Neuronal stem cell (in vitro differentiated cells): ENCODE measurements around the gene MOB1A.

Source experiments
- DNase-seq: peaks from one replicate; pipeline ENCODE4 v3.0.0-alpha.2; 2013; ENCODE audit warnings: low spot score
- H2AFZ ChIP-seq: one replicate; pipeline ENCODE4 v1.6.1; 2013; ENCODE audit warnings: mild to moderate bottlenecking, low read length, inconsistent platforms
- H2AK5ac ChIP-seq: 2 replicates; pipeline ENCODE4 v1.6.1; 2013; ENCODE audit warnings: low read depth, mild to moderate bottlenecking, inconsistent platforms, low read length, moderate library complexity, mixed read lengths
- H2BK120ac ChIP-seq: 2 replicates; pipeline ENCODE4 v1.6.1; 2013; ENCODE audit warnings: low read depth, mild to moderate bottlenecking, inconsistent platforms, low read length, moderate library complexity, mixed read lengths
- H2BK12ac ChIP-seq: one replicate; pipeline ENCODE4 v1.6.1; 2013; ENCODE audit warnings: low read length, inconsistent platforms
- H2BK15ac ChIP-seq: 2 replicates; pipeline ENCODE4 v1.6.1; 2013; ENCODE audit warnings: mild to moderate bottlenecking, low read length, inconsistent platforms, mixed read lengths
- H2BK5ac ChIP-seq: one replicate; pipeline ENCODE4 v1.6.1; 2013; ENCODE audit warnings: inconsistent platforms, mild to moderate bottlenecking, low read length, moderate library complexity
- H3K14ac ChIP-seq: one replicate; pipeline ENCODE4 v1.6.1; 2013; ENCODE audit warnings: low read length, inconsistent platforms
- H3K18ac ChIP-seq: 2 replicates; pipeline ENCODE4 v1.6.1; 2013; ENCODE audit warnings: low read length, inconsistent platforms
- H3K23ac ChIP-seq: 2 replicates; pipeline ENCODE4 v1.6.1; 2013; ENCODE audit warnings: low read depth, mild to moderate bottlenecking, mixed read lengths, low read length, inconsistent platforms; ENCODE audit not compliant: poor library complexity
- H3K27ac ChIP-seq: replicated peaks from 3 replicates; pipeline ENCODE4 v1.5.1; 2013; ENCODE audit warnings: low read length, inconsistent platforms
- H3K27me3 ChIP-seq, 3 experiments: 2 replicates each; pipeline ENCODE4 v1.6.1; 2013; ENCODE audit warnings: low read length in 3 of 3, mild to moderate bottlenecking in 2 of 3, inconsistent platforms in 1 of 3, low read depth in 1 of 3, mixed read lengths in 1 of 3, moderate library complexity in 1 of 3; ENCODE audit not compliant: control insufficient read depth in 3 of 3, insufficient read depth in 3 of 3
- H3K36me3 ChIP-seq, 2 donors: replicated peaks in 1 of 2; 2 replicates each; pipeline ENCODE4 v1.6.1; 2013; ENCODE audit warnings: low read length in 2 of 2; ENCODE audit not compliant: control insufficient read depth in 2 of 2, insufficient read depth in 2 of 2
- H3K4ac ChIP-seq: 2 replicates; pipeline ENCODE4 v1.6.1; 2013; ENCODE audit warnings: inconsistent platforms, mild to moderate bottlenecking, low read length, moderate library complexity
- H3K4me1 ChIP-seq, 2 donors: 1 replicate in 1 of 2; 2 replicates in 1 of 2; pipeline ENCODE4 v1.6.1; 2013; ENCODE audit warnings: low read length in 2 of 2, low read depth in 1 of 2; ENCODE audit not compliant: control insufficient read depth in 2 of 2, insufficient read depth in 1 of 2
- H3K4me2 ChIP-seq: one replicate; pipeline ENCODE4 v1.6.1; 2013; ENCODE audit warnings: mild to moderate bottlenecking, low read length, inconsistent platforms; ENCODE audit not compliant: insufficient read depth, poor library complexity, severe bottlenecking
- H3K4me3 ChIP-seq, 2 donors: 2 replicates each; pipeline ENCODE4 v1.5.1; 2013; ENCODE audit warnings: low read length in 2 of 2, mild to moderate bottlenecking in 2 of 2, inconsistent platforms in 1 of 2, moderate library complexity in 1 of 2
- H3K79me1 ChIP-seq: one replicate; pipeline ENCODE4 v1.6.1; 2013; ENCODE audit warnings: low read depth, mild to moderate bottlenecking, inconsistent platforms, low read length, moderate library complexity
- H3K9ac ChIP-seq: one replicate; pipeline ENCODE4 v1.6.1; 2013; ENCODE audit warnings: mild to moderate bottlenecking, low read depth, low read length, inconsistent platforms; ENCODE audit not compliant: poor library complexity
- H3K9me3 ChIP-seq, 2 donors: replicated peaks in 1 of 2; 2 replicates each; pipeline versions ENCODE3 to v1.6.1; 2013; ENCODE audit warnings: low read length in 2 of 2, mild to moderate bottlenecking in 2 of 2, inconsistent platforms in 1 of 2, low read depth in 1 of 2, mixed read lengths in 1 of 2, moderate library complexity in 1 of 2; ENCODE audit not compliant: control insufficient read depth in 2 of 2, insufficient read depth in 1 of 2
- H4K8ac ChIP-seq: one replicate; pipeline ENCODE4 v1.6.1; 2013; ENCODE audit warnings: low read depth, mild to moderate bottlenecking, inconsistent platforms, low read length, moderate library complexity
- H4K91ac ChIP-seq: one replicate; pipeline ENCODE4 v1.6.1; 2013; ENCODE audit warnings: low read length, low read depth, mild to moderate bottlenecking, inconsistent platforms; ENCODE audit not compliant: poor library complexity
- WGBS, 2 donors: extraction: QIAGEN DNeasy Blood & Tissue Kit; methylation state at CpG; one replicate each; pipeline ENCODE4 v1.1.7; 2013; ENCODE audit warnings: missing lambda C conversion rate in 2 of 2, mixed read lengths in 1 of 2; ENCODE audit not compliant: insufficient read length in 2 of 2, insufficient replicate concordance in 1 of 2; ENCODE audit errors: extremely low coverage in 2 of 2; 5-methylcytosine and 5-hydroxymethylcytosine counted together

Gene MOB1A

DNA sequence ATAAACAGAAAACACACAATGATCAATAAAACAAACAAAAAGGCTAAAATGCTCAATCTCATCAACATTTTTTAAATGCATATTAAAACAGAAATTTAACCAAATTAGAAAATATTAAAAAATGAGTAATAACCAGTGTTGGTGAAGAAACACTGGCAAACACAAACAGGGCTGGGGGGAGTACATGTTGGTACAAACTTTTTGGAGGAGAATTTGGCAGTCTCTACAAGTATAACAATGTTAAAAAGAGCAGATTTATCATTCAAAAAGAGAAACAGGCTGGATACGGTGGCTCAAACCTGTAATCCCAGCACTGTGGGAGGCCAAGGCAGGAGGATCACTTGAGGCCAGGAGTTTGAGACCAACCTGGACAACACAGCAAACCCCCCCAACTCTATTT lies 13.9 kb downstream of the MOB1A start:
- Histone ChIP-seq H2BK12ac (no peak overlapping the region), H3K23ac (no peak overlapping the region), H3K79me1 (no peaks in the 10 kb centered on the region), H2BK120ac (no peak overlapping the region), H2AFZ (no peak overlapping the region), H3K4me1 (no peaks in the 10 kb centered on the region), H3K27me3 (no peaks in the 10 kb centered on the region), H3K36me3 (peaks cover 27 to 99% of the 10 kb centered on the region in 2 donors), H3K4me3 (no peak overlapping the region), H3K14ac (no peak overlapping the region), H3K18ac (no peak overlapping the region), H4K8ac (no peak overlapping the region), H4K91ac (no peak overlapping the region), H3K4ac (no peak overlapping the region), H2BK15ac (no peak overlapping the region), H3K9ac (no peak overlapping the region), H2BK5ac (no peak overlapping the region), H3K9me3 (peaks cover 0 to 8% of the 10 kb centered on the region in 2 donors), H3K27ac (no peak overlapping the region), H2AK5ac (no peak overlapping the region), H3K4me2 (no peak overlapping the region)
- no CpG with 5 or more reads among the region's 1 CpG for WGBS, 2 donors
- no peak for DNase-seq

DNA sequence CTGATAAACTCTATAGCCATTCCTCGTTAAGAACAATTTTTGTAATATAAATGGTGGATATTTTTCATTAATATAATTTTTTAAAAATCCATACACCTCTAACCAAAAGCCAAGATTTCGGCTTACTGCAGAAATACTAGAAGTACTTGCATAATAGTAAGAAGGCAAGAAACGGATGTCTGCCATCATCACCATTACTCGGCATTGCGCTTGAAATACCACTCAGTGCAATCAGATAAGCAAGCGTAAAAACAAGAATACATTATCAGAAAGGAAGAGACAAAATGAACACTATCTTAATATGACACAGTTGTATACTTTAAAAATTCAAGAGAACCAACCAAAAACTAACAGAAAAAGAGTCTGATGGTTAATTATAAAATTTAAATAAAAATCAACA lies 15.7 kb downstream of the MOB1A start:
- Histone ChIP-seq H2BK5ac (no peak overlapping the region), H2AK5ac (no peak overlapping the region), H3K18ac (no peak overlapping the region), H3K4me2 (no peak overlapping the region), H2BK15ac (no peak overlapping the region), H3K4me1 (no peaks in the 10 kb centered on the region), H3K9ac (no peak overlapping the region), H2BK120ac (no peak overlapping the region), H4K8ac (no peak overlapping the region), H3K79me1 (no peaks in the 10 kb centered on the region), H3K36me3 (peaks cover 30 to 99% of the 10 kb centered on the region in 2 donors), H2BK12ac (no peak overlapping the region), H3K9me3 (peaks cover 0 to 8% of the 10 kb centered on the region in 2 donors), H3K23ac (no peak overlapping the region), H3K4me3 (no peak overlapping the region), H3K27me3 (no peaks in the 10 kb centered on the region), H2AFZ (no peak overlapping the region), H3K14ac (no peak overlapping the region), H4K91ac (no peak overlapping the region), H3K4ac (no peak overlapping the region), H3K27ac (no peak overlapping the region)
- no peak for DNase-seq
- no CpG with 5 or more reads among the region's 6 CpGs for WGBS, 2 donors

DNA sequence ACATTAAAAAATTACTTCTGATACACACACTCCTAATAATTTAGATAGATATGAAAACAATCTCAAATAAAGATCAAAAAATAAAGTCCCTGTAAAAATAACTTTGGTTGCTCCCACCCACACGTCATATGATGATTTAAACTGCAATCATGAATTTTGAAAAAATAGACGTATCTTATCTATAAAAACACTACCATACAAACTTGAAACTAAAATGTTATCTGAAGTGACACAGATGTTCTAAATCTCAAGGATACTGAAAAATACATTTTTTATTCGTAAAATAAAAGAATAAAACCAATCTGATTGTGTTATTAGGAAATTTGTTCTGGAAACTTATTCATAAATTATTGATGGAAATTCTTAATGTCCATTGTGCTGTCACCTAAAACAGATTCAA lies 22.8 kb downstream of the MOB1A start:
- H2BK12ac ChIP-seq, result no peak overlapping the region
- H3K9ac ChIP-seq, result no peak overlapping the region
- H2BK5ac ChIP-seq, result no peak overlapping the region
- no peaks in the 10 kb centered on the region for H3K9me3 ChIP-seq
- no peak overlapping the region for H2AFZ ChIP-seq
- no peak overlapping the region for H3K27ac ChIP-seq
- H3K4me1 ChIP-seq, result no peaks in the 10 kb centered on the region
- no peak overlapping the region for H2BK15ac ChIP-seq
- no peak overlapping the region for H3K4ac ChIP-seq
- H3K23ac ChIP-seq, result no peak overlapping the region
- H3K4me3 ChIP-seq, result no peak overlapping the region
- H3K14ac ChIP-seq, result no peak overlapping the region
- no peak for DNase-seq
- H4K8ac ChIP-seq, result no peak overlapping the region
- no peak overlapping the region for H3K4me2 ChIP-seq
- no peak overlapping the region for H3K18ac ChIP-seq
- H2BK120ac ChIP-seq, result no peak overlapping the region
- H4K91ac ChIP-seq, result no peak overlapping the region
- no peaks in the 10 kb centered on the region for H3K27me3 ChIP-seq
- no CpG with 5 or more reads among the region's 3 CpGs for WGBS, 2 donors
- H3K79me1 ChIP-seq, result no peaks in the 10 kb centered on the region
- H3K36me3 ChIP-seq, result peaks cover 18 to 99% of the 10 kb centered on the region in 2 donors
- H2AK5ac ChIP-seq, result no peak overlapping the region

GRCh38 chr2:74152954-74153353 lies 25.7 kb downstream of the MOB1A start:
- no peaks in the 10 kb centered on the region for H3K79me1 ChIP-seq
- peaks cover 7 to 75% of the 10 kb centered on the region in 2 donors for H3K36me3 ChIP-seq
- DNase-seq, result no peak
- no peak overlapping the region for H3K4me3 ChIP-seq
- H2AK5ac ChIP-seq, result no peak overlapping the region
- H2BK15ac ChIP-seq, result no peak overlapping the region
- H3K27ac ChIP-seq, result no peak overlapping the region
- peaks cover 5% of the 10 kb centered on the region in 2 donors for H3K4me1 ChIP-seq
- H2BK5ac ChIP-seq, result no peak overlapping the region
- no peaks in the 10 kb centered on the region for H3K27me3 ChIP-seq
- no peak overlapping the region for H3K9ac ChIP-seq
- no peaks in the 10 kb centered on the region for H3K9me3 ChIP-seq
- no CpG with 5 or more reads among the region's 2 CpGs for WGBS, 2 donors
- no peak overlapping the region for H4K91ac ChIP-seq
- H3K4me2 ChIP-seq, result no peak overlapping the region
- H3K4ac ChIP-seq, result no peak overlapping the region
- H3K18ac ChIP-seq, result no peak overlapping the region
- H2BK120ac ChIP-seq, result no peak overlapping the region
- H3K23ac ChIP-seq, result no peak overlapping the region
- no peak overlapping the region for H4K8ac ChIP-seq
- no peak overlapping the region for H2BK12ac ChIP-seq
- no peak overlapping the region for H2AFZ ChIP-seq
- H3K14ac ChIP-seq, result no peak overlapping the region
